GM12878 (cell line): ENCODE data around the gene PHF23. TPM values are rescaled to one million over a fixed set of nuclear protein-coding genes. Genes with fewer than 3 reads are reported as not detected.
A peak's percentile ranks its signal among the peaks of the same experiment; 100 is the strongest.

ENCODE experiments used
- ASH2L ChIP-seq: fragments of 300-600, 200-600 bp; sonication (generic); IDR thresholded peaks from 2 replicates; pipeline ENCODE4 v1.6.1; 2017; ENCODE audit warnings: low read depth, mild to moderate bottlenecking, borderline replicate concordance
- CHD4 ChIP-seq: fragments of 200-600 bp; sonication (generic); IDR thresholded peaks from 2 replicates; pipeline ENCODE4 v1.6.1; 2016; ENCODE audit warnings: mild to moderate bottlenecking
- FOS ChIP-seq: IDR thresholded peaks from 3 replicates; pipeline ENCODE4 v1.6.1; 2011; ENCODE audit warnings: borderline replicate concordance; ENCODE audit not compliant: insufficient read length; ENCODE audit errors: extremely low read depth
- MEF2A ChIP-seq: IDR thresholded peaks from 2 replicates; pipeline ENCODE4 v1.6.1; 2011; ENCODE audit warnings: low read depth, mild to moderate bottlenecking, low read length, moderate library complexity; ENCODE audit not compliant: insufficient read depth
- MTA3 ChIP-seq: IDR thresholded peaks from 2 replicates; pipeline ENCODE4 v1.6.1; 2012; ENCODE audit warnings: low read length, inconsistent platforms, borderline replicate concordance
- MYC ChIP-seq: IDR thresholded peaks from 2 replicates; pipeline ENCODE4 v1.6.1; 2011; ENCODE audit warnings: mild to moderate bottlenecking, low read length, moderate library complexity, inconsistent platforms; ENCODE audit not compliant: insufficient read depth, insufficient replicate concordance, insufficient read length, severe bottlenecking
- NBN ChIP-seq: fragments of 450-650 bp; IDR thresholded peaks from 2 replicates; pipeline ENCODE4 v1.6.1; 2016
- POU2F2 ChIP-seq: IDR thresholded peaks from 3 replicates; pipeline ENCODE4 v1.6.1; 2011; ENCODE audit warnings: low read depth, mild to moderate bottlenecking, low read length, borderline replicate concordance
- RAD21 ChIP-seq: IDR thresholded peaks from 2 replicates; pipeline ENCODE4 v1.6.1; 2011; ENCODE audit warnings: mild to moderate bottlenecking, low read depth, low read length, moderate library complexity; ENCODE audit not compliant: insufficient read depth
- RUNX3 ChIP-seq: IDR thresholded peaks from 2 replicates; pipeline ENCODE4 v1.6.1; 2012; ENCODE audit warnings: low read length, inconsistent platforms
- SMAD1 ChIP-seq: fragments of 450-650 bp; IDR thresholded peaks from 2 replicates; pipeline ENCODE4 v1.6.1; 2018; ENCODE audit warnings: mild to moderate bottlenecking, low read depth; ENCODE audit not compliant: partially characterized antibody
- TCF3 ChIP-seq: IDR thresholded peaks from 2 replicates; pipeline ENCODE4 v1.6.1; 2012; ENCODE audit warnings: low read depth, mild to moderate bottlenecking, low read length, borderline replicate concordance; ENCODE audit not compliant: insufficient read depth
- TCF7 ChIP-seq: IDR thresholded peaks from 2 replicates; pipeline ENCODE4 v1.6.1; 2014; ENCODE audit warnings: antibody characterized with exemption, borderline replicate concordance
- ZNF274 ChIP-seq: IDR thresholded peaks from one replicate; pipeline ENCODE4 v1.8.0; 2011; ENCODE audit not compliant: insufficient read length, insufficient read depth
- polyA plus RNA-seq, 11 experiments: library from polyadenylated mRNA; depleted of rRNA in 4 of 11; unstranded in 6 of 11; stranded (reverse) in 5 of 11; fragments of >200 nt; fragmentation: Nextera tagmentation in 4 of 11; fragmentation: Illumina TruSeq in 1 of 11; extraction: Ambion mirVana in 4 of 11; extraction: Trizol in 1 of 11; gene quantifications; 1 replicate in 1 of 11; 2 replicates in 10 of 11; pipeline versions ENCODE4 v1.2.1 to v1.2.3, GENCODE V29; 2011 to 2016; ENCODE audit warnings: inconsistent platforms in 2 of 11, missing spikeins in 2 of 11, low read depth in 1 of 11
- total RNA-seq, 4 experiments: library from RNA; depleted of rRNA in 3 of 4; stranded (reverse); fragments of >200 nt in 3 of 4; fragmentation: Illumina TruSeq in 1 of 4; extraction: Trizol in 1 of 4; gene quantifications; 2 replicates each; pipeline versions ENCODE4 v1.2.1 to v1.2.3, GENCODE V29; 2013 to 2021
- TF ChIP-seq, protein P1 (sequence below): fragments of 450-650 bp; IDR thresholded peaks from 2 replicates; pipeline ENCODE4 v1.6.1; 2017; ENCODE audit warnings: low read depth, mild to moderate bottlenecking, moderate library complexity
- TF ChIP-seq, protein P2 (sequence below): IDR thresholded peaks from 2 replicates; pipeline ENCODE4 v1.6.1; 2011; ENCODE audit warnings: mild to moderate bottlenecking, low read depth, low read length, moderate library complexity; ENCODE audit not compliant: insufficient replicate concordance
- TF ChIP-seq, protein P3 (sequence below): fragments of 150-350 bp; IDR thresholded peaks from 2 replicates; pipeline ENCODE4 v1.6.1; 2016; ENCODE audit warnings: low read depth, low read length
- TF ChIP-seq, protein P4 (sequence below): fragments of 450-650 bp; IDR thresholded peaks from 2 replicates; pipeline ENCODE4 v1.6.1; 2018; ENCODE audit warnings: borderline replicate concordance, mild to moderate bottlenecking; ENCODE audit not compliant: partially characterized antibody
- TF ChIP-seq, protein P5 (sequence below): IDR thresholded peaks from 2 replicates; pipeline ENCODE4 v1.6.1; 2012; ENCODE audit warnings: low read depth, low read length, improper control_type of control experiment

The PHF23 gene
- total and polyA plus RNA-seq, 10 of the 15 experiments (the other 5 are each of a cell fraction or from before 2014, with no cell fraction given): 8.2 to 84.8 (median 32.6) TPM

DNA sequence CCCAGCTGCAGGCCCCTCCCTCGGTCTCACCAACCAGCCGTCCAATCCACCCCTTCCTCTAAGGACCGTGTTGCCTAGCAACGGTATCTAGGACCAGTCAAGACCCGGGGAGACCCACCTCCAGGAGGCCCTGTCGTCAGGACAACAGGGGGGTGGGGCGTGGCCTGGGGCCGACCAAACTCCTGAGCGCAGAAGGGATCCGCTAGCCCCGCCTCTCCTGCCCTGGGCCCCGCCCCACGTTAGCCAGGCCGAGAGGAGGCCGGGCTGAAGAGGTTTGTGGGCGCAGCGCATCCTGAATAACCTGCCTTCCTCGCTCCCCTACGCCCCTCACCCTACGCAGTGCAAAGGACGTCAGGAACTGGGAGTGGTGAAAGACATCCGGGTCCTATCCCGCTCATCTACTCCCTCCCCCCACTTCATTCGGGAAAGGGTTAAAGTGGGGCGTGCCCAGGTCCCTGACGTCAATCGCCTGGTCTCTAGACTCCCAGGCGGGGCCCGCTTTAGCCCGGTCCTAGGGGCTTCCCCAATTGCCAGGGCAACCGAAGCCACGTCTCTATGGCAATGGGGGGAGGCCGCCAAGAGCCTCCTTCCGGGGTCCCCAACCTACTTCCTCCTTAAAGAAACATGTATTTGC, 34.3 kb downstream of the PHF23 start (continued):
- TF ChIP-seq, protein P1, sequence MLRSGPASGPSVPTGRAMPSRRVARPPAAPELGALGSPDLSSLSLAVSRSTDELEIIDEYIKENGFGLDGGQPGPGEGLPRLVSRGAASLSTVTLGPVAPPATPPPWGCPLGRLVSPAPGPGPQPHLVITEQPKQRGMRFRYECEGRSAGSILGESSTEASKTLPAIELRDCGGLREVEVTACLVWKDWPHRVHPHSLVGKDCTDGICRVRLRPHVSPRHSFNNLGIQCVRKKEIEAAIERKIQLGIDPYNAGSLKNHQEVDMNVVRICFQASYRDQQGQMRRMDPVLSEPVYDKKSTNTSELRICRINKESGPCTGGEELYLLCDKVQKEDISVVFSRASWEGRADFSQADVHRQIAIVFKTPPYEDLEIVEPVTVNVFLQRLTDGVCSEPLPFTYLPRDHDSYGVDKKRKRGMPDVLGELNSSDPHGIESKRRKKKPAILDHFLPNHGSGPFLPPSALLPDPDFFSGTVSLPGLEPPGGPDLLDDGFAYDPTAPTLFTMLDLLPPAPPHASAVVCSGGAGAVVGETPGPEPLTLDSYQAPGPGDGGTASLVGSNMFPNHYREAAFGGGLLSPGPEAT: 0 out of 2 replicates have a peak, but pooled peaks have one; percentile 31
- TF ChIP-seq, protein P2, sequence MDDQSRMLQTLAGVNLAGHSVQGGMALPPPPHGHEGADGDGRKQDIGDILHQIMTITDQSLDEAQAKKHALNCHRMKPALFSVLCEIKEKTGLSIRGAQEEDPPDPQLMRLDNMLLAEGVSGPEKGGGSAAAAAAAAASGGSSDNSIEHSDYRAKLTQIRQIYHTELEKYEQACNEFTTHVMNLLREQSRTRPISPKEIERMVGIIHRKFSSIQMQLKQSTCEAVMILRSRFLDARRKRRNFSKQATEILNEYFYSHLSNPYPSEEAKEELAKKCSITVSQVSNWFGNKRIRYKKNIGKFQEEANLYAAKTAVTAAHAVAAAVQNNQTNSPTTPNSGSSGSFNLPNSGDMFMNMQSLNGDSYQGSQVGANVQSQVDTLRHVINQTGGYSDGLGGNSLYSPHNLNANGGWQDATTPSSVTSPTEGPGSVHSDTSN: peak; percentile 13
- no peak for TF ChIP-seq CHD4
- TF ChIP-seq SMAD1: no peak
- TF ChIP-seq ASH2L: no peak
- TF ChIP-seq, protein P3, sequence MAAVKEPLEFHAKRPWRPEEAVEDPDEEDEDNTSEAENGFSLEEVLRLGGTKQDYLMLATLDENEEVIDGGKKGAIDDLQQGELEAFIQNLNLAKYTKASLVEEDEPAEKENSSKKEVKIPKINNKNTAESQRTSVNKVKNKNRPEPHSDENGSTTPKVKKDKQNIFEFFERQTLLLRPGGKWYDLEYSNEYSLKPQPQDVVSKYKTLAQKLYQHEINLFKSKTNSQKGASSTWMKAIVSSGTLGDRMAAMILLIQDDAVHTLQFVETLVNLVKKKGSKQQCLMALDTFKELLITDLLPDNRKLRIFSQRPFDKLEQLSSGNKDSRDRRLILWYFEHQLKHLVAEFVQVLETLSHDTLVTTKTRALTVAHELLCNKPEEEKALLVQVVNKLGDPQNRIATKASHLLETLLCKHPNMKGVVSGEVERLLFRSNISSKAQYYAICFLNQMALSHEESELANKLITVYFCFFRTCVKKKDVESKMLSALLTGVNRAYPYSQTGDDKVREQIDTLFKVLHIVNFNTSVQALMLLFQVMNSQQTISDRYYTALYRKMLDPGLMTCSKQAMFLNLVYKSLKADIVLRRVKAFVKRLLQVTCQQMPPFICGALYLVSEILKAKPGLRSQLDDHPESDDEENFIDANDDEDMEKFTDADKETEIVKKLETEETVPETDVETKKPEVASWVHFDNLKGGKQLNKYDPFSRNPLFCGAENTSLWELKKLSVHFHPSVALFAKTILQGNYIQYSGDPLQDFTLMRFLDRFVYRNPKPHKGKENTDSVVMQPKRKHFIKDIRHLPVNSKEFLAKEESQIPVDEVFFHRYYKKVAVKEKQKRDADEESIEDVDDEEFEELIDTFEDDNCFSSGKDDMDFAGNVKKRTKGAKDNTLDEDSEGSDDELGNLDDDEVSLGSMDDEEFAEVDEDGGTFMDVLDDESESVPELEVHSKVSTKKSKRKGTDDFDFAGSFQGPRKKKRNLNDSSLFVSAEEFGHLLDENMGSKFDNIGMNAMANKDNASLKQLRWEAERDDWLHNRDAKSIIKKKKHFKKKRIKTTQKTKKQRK: no peak
- TF ChIP-seq, protein P4, sequence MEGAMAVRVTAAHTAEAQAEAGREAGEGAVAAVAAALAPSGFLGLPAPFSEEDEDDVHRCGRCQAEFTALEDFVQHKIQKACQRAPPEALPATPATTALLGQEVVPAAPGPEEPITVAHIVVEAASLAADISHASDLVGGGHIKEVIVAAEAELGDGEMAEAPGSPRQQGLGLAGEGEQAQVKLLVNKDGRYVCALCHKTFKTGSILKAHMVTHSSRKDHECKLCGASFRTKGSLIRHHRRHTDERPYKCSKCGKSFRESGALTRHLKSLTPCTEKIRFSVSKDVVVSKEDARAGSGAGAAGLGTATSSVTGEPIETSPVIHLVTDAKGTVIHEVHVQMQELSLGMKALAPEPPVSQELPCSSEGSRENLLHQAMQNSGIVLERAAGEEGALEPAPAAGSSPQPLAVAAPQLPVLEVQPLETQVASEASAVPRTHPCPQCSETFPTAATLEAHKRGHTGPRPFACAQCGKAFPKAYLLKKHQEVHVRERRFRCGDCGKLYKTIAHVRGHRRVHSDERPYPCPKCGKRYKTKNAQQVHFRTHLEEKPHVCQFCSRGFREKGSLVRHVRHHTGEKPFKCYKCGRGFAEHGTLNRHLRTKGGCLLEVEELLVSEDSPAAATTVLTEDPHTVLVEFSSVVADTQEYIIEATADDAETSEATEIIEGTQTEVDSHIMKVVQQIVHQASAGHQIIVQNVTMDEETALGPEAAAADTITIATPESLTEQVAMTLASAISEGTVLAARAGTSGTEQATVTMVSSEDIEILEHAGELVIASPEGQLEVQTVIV: peak; percentile 16
- TF ChIP-seq RUNX3: peak; percentile 16; the same call in 1 of the 2 replicates
- no peak for TF ChIP-seq MYC
- TF ChIP-seq NBN: peak; percentile 78
- no peak; the same call in 2 of the 3 replicates for TF ChIP-seq POU2F2
- TF ChIP-seq, protein P5, sequence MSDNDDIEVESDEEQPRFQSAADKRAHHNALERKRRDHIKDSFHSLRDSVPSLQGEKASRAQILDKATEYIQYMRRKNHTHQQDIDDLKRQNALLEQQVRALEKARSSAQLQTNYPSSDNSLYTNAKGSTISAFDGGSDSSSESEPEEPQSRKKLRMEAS: no peak
- no peak for TF ChIP-seq RAD21
- TF ChIP-seq TCF3: no peak
- TF ChIP-seq MTA3: no peak
- no peak for TF ChIP-seq FOS
- no peak for TF ChIP-seq TCF7
- TF ChIP-seq MEF2A: no peak
- TF ChIP-seq ZNF274: no peak
